ENCODE data around the gene SEC14L6.

DNA sequence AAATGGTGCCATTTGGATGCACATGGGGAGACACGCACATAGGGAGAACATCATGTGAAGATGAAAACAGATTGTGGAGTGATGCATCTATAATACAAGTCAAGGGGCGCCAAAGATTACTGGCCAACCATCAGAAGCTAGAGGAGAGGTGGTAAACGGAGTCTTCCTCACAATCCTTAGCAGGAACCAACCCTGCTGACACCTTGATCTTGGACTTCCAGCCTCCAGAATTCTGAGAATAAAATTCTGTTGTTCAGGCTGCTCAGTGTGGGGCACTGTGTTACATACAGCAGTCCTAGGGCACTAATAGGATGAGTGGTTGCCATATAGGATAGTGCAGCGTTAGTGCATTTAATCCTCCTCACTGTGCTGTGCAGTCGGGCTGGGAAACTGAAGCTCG, 33.1 kb downstream of the SEC14L6 start:
- TF ChIP-seq POLR2A (IDR thresholded peaks at IDR 0.05) (no peak), EP300 (IDR thresholded peaks at IDR 0.05) (no peak)
- TF ChIP-seq, protein P1, sequence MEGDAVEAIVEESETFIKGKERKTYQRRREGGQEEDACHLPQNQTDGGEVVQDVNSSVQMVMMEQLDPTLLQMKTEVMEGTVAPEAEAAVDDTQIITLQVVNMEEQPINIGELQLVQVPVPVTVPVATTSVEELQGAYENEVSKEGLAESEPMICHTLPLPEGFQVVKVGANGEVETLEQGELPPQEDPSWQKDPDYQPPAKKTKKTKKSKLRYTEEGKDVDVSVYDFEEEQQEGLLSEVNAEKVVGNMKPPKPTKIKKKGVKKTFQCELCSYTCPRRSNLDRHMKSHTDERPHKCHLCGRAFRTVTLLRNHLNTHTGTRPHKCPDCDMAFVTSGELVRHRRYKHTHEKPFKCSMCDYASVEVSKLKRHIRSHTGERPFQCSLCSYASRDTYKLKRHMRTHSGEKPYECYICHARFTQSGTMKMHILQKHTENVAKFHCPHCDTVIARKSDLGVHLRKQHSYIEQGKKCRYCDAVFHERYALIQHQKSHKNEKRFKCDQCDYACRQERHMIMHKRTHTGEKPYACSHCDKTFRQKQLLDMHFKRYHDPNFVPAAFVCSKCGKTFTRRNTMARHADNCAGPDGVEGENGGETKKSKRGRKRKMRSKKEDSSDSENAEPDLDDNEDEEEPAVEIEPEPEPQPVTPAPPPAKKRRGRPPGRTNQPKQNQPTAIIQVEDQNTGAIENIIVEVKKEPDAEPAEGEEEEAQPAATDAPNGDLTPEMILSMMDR (IDR thresholded peaks at IDR 0.05): no peak

Measured in suprapubic skin (tissue), 3 donors.